Activated naive CD4-positive, alpha-beta T cell treated with anti-CD3 and anti-CD28 coated beads, Interleukin-2, amount 50 U/mL, for 24 hours (primary cell): ENCODE measurements around the gene FAM193A.
A peak's percentile ranks its signal among the peaks of the same experiment; 100 is the strongest.
"Not testable (repeated sequence)": the region's sequence is repeated elsewhere in the genome, so short reads cannot be mapped to it uniquely, and the experiment has no call there.

Source experiments
- H3K27ac Mint-ChIP-seq: one replicate; pipeline ENCODE4 v1.8.0; 2021; ENCODE audit warnings: mild to moderate bottlenecking, mixed read lengths
- H3K27me3 Mint-ChIP-seq: one replicate; pipeline ENCODE4 v1.8.0; 2021; ENCODE audit warnings: mixed read lengths
- H3K36me3 Mint-ChIP-seq: one replicate; pipeline ENCODE4 v1.8.0; 2021; ENCODE audit warnings: mixed read lengths
- H3K4me1 Mint-ChIP-seq: one replicate; pipeline ENCODE4 v1.8.0; 2021; ENCODE audit warnings: mixed read lengths
- H3K4me3 Mint-ChIP-seq: one replicate; pipeline ENCODE4 v1.8.0; 2021; ENCODE audit warnings: mild to moderate bottlenecking, mixed read lengths
- H3K9me3 Mint-ChIP-seq: one replicate; pipeline ENCODE4 v1.8.0; 2021; ENCODE audit warnings: mixed read lengths

The FAM193A gene

DNA sequence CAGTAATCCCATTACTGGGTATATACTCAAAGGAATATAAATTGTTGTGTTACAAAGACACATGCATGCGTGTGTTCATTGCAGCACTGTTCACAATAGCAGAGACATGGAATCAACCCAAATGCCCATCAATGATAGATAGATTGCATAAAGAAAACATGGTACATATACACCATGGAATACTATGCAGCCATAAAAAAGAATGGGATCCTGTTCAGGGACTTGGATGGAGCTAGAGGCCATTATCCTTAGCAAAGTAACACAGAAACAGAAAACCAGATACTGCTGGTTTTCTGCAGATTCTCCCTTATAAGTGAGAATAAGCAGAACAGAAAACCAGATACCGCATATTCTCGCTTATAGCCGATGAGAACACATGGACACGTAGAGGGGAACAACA is 43.5 kb downstream of the FAM193A start:
- Mint-ChIP-seq H3K9me3 (no peaks in the 10 kb centered on the region), H3K36me3 (peaks cover 9% of the 10 kb centered on the region), H3K4me3 (no peak overlapping the region), H3K27ac (no peak overlapping the region), H3K4me1 (peaks cover 44% of the 10 kb centered on the region), H3K27me3 (no peaks in the 10 kb centered on the region)

DNA sequence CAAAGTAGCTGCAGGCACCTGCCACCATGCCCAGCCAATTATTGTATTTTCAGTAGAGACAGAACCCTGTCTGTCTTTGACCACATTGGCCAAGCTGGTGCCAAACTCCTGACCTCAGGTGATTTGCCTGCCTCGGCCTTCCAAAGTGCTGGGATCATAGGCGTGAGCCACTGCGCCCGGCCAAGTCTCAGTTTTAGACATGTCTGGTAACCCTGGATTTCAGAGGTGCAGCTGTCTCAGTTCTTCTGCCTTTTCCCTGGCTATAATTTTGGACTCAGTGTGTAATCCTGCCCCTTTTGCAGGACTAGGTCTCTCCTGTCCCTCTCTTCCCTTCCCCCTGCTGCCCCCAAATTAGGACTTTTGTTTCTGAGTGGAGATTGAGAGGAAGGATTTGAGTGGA is 46.6 kb downstream of the FAM193A start:
- Mint-ChIP-seq H3K4me1 (peaks cover 60% of the 10 kb centered on the region), H3K9me3 (no peaks in the 10 kb centered on the region), H3K27ac (no peak overlapping the region), H3K36me3 (peaks cover 6% of the 10 kb centered on the region), H3K4me3 (no peak overlapping the region), H3K27me3 (no peaks in the 10 kb centered on the region)

DNA sequence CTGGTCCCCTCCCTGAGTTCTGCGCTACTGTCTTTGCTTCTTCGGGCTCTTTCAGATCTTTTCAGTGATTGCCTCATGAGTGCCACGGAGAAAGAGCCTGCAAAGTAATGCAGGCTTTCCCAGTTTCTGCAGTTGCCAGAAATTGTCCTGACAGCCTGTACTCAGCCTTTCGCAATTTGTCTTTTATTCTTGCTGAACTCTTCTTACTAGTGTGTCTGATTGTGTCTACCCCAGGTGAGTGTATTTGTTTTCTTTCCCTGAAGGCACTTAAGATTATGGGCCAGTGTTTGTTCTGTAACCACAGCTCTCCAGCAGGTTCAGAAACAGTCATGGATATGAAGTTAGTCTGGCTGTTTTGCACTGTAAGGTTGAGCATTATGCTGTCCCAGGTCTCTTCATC is 47.1 kb downstream of the FAM193A start:
- Mint-ChIP-seq H3K36me3 (peaks cover 6% of the 10 kb centered on the region), H3K4me1 (peaks cover 64% of the 10 kb centered on the region), H3K4me3 (no peak overlapping the region), H3K27me3 (no peaks in the 10 kb centered on the region), H3K27ac (no peak overlapping the region), H3K9me3 (no peaks in the 10 kb centered on the region)

DNA sequence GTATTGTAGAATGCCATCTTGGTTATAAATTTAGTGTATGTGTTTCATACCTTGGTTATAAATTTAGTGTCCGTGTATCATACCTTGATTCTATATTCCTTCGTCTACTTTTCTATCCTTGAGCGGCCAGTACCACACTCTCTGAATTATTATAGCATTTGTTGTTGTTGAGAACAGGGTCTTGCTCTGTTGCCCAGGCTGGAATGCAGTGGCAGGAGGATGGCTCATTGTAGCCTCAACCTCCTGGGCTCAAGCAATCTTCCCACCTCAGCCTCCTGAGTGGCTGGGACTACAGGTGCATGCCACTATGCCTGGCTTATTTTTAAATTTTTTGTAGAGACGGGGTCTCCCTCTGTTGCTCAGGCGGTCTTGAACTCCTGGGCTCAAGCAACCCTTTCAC is 50.1 kb downstream of the FAM193A start:
- H3K9me3 Mint-ChIP-seq: no peaks in the 10 kb centered on the region

DNA sequence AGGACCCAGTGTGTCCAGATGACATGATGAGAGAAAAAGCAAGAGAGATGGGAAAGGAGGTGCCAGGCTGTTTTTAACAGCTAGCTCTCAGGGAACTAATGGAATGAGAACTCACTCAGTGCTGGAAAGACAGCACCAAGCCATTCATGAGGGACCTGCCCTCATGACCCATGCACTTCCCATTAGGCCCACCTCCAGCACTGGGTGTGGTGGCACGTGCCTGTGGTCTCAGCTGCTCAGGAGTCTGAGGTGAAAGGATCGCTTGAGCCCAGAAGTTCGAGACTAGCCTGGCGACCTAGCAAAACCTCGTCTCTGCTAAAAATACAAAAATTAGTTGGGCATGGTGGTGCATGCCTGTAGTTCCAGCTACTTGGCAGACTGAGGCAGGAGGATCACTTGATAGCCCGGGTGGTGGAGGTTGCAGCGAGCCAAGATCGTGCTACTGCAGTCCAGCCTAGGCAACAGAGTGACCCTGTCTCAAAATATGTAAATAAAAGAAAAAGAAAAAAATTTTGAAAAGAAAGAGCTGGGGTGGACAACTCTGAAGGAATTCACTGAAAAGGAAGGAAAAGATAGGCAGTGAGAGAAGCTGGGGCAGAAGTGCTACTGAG is 50.9 kb downstream of the FAM193A start:
- Mint-ChIP-seq H3K36me3 (peaks cover 3% of the 10 kb centered on the region), H3K4me3 (no peak overlapping the region), H3K4me1 (peaks cover 78% of the 10 kb centered on the region), H3K27me3 (no peaks in the 10 kb centered on the region), H3K27ac (peak overlapping the region; percentile 11), H3K9me3 (no peaks in the 10 kb centered on the region)

More for the DNA sequence above, 50.1 kb downstream of the FAM193A start:
- Mint-ChIP-seq H3K36me3 (peaks cover 4% of the 10 kb centered on the region), H3K4me1 (peaks cover 82% of the 10 kb centered on the region), H3K27me3 (no peaks in the 10 kb centered on the region), H3K4me3 (no peak overlapping the region), H3K27ac (no peak overlapping the region)

DNA sequence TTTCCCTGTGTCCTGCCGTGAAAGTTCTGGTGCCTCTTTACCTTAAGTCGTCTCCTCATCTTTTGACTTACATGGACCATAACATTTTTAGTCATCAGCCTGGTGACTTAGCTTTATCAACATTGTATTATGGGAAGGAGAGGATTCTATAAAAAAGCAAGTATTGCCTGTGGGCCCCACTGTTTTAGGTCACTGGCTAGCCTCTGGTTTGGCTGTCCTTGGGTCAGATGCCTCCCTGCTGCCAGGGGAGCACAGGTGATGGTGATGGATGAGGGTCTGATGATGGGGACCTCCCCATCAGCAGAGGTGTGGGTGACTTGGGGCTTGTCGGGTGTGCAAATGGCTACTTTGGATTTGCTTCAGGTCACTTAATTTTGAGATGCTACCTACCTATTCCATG is 51.8 kb downstream of the FAM193A start:
- Mint-ChIP-seq H3K27me3 (no peaks in the 10 kb centered on the region), H3K36me3 (no peaks in the 10 kb centered on the region), H3K9me3 (no peaks in the 10 kb centered on the region), H3K27ac (peak overlapping the region; percentile 38), H3K4me1 (peaks cover 79% of the 10 kb centered on the region), H3K4me3 (no peak overlapping the region)

DNA sequence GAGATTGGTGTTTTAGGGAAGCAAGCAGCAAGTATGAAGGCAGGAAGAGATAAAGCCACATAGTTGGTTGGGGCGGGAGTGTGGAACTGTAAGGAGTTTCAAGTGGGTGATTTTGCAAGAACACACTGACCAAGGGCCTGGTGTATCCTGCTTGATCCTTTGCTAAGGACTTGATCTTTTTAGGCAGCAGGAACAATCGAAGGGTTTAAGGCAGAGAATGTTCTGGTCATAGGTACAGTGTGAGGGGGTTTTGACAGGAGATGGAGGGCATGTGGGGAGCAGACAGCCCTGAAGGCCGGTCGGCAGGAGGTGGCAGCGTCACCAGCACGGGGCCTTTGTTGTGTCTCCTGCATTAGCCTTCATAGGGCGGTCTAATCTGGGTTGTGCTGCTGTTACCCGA is 54.7 kb downstream of the FAM193A start:
- Mint-ChIP-seq H3K9me3 (no peaks in the 10 kb centered on the region), H3K36me3 (no peaks in the 10 kb centered on the region), H3K27ac (peak overlapping the region; percentile 71), H3K4me3 (peak overlapping the region; percentile 1), H3K4me1 (peaks cover 79% of the 10 kb centered on the region), H3K27me3 (no peaks in the 10 kb centered on the region)

DNA sequence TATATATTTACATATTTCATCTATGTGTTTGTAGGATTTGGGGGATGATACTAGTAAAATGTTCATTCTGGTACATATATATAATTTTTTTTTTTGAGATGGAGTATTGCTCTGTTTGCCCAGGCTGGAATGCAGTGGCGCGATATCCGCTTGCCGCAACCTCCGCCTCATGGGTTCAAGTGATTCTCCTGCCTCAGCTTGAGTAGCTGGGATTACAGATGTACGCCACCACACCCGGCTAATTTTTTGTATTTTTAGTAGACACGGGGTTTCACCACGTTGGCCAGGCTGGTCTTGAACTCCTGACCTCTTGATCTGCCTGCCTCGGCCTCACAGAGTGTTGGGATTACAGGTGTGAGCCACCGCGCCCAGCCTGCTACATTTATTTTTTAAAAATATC is 55.6 kb downstream of the FAM193A start:
- H3K27ac Mint-ChIP-seq, H3K27me3 Mint-ChIP-seq, H3K9me3 Mint-ChIP-seq, H3K36me3 Mint-ChIP-seq, H3K4me3 Mint-ChIP-seq: not testable (repeated sequence)
- H3K4me1 Mint-ChIP-seq: peaks cover 79% of the 10 kb centered on the region

DNA sequence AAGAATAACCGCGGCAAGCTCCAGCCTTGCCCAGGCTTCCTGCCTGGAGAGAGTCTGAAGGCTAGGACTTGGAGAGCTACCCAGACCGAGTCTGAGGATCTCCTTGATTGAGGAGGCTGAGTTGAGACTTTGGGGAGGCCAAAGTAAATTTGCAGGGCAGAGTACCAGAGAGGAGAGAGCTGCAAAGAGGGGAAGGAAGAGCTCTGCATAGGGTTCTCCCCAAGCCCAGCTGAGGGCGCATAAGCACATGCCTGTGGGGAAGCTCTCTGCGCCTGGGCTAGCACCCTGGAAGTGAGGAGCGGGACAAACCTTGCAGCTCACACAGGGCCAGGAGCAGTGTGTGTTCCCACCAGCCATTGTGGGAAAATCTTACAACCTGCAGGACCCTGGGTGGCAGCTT is 56.1 kb downstream of the FAM193A start:
- Mint-ChIP-seq H3K36me3 (peaks cover 2% of the 10 kb centered on the region), H3K4me1 (peaks cover 79% of the 10 kb centered on the region), H3K9me3 (no peaks in the 10 kb centered on the region), H3K27me3 (no peaks in the 10 kb centered on the region), H3K27ac (no peak overlapping the region), H3K4me3 (no peak overlapping the region)

DNA sequence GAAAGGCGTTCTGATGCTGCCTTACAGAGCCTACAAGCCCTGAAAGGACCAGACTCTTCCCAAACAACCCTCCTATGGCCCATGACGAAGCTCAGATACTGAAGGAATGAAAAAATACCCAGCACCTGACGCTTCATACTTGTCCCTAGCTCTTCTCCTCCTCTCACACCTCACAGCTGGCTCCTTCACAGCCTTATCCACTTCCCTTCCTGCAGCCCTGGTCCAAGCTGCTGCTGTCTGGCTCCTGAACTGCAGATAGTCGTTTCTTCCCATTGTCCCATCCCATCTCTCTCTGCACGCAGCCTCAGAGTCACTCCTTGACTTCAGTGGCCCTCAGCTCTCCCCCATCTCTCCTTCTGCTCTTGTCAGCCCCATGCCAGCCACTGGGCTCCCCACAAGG is 56.6 kb downstream of the FAM193A start:
- Mint-ChIP-seq H3K9me3 (no peaks in the 10 kb centered on the region), H3K4me3 (no peak overlapping the region), H3K27ac (no peak overlapping the region), H3K4me1 (peaks cover 79% of the 10 kb centered on the region), H3K36me3 (peaks cover 2% of the 10 kb centered on the region), H3K27me3 (no peaks in the 10 kb centered on the region)

DNA sequence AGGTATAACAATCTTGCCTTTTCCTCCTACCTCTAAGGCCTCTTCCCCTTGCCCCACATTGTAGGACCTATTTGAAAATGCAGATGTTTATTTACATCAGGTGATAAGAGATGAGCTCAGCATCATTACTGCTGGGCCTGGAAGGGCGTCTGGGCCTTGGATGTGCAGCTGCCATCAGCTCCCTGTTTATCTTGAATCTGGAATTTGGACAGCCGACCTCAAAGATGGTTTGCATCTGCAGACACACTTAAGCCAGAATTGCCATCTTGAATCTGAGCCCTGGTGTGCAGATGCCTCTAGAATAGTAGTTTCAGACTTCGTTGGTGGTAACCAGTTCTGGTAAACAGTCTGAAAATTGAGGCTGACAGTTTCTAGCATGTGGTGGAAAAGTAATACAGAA is 59.0 kb downstream of the FAM193A start:
- H3K27ac Mint-ChIP-seq: peak overlapping the region; percentile 30
- no peak overlapping the region for H3K4me3 Mint-ChIP-seq
- H3K9me3 Mint-ChIP-seq: no peaks in the 10 kb centered on the region
- H3K4me1 Mint-ChIP-seq: peaks cover 91% of the 10 kb centered on the region
- H3K27me3 Mint-ChIP-seq: no peaks in the 10 kb centered on the region
- peaks cover 8% of the 10 kb centered on the region for H3K36me3 Mint-ChIP-seq

DNA sequence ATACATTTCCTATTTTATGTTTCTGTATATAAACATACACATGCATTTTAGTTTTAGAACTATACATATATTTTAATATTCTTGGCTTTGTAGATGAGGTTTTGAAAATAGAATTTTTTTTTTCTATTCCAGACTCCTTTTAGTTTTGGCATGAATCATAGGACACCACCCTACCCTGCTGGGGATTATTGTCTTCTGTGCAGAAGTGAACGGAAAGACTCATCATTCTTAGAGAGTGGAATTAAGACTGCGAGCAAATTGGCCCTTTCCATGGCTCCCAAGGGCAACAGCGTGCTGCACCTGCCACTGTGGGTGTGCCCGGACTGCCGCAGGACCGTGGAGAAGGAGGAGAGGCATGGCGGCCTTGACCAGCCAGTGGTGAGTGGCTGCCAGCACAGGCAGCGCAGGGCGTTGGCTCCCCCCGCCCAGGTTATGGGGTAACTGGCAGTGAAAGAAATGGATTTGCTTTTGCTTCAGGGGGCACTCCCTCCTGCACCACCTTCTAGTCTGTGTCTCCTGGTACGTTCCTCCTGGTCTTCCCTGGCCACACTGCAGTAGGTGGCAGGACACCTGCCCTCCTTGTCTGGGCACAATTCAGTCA is 59.6 kb downstream of the FAM193A start:
- Mint-ChIP-seq H3K4me3 (no peak overlapping the region), H3K27ac (no peak overlapping the region), H3K4me1 (peaks cover 89% of the 10 kb centered on the region), H3K27me3 (no peaks in the 10 kb centered on the region), H3K36me3 (peaks cover 13% of the 10 kb centered on the region), H3K9me3 (no peaks in the 10 kb centered on the region)

DNA sequence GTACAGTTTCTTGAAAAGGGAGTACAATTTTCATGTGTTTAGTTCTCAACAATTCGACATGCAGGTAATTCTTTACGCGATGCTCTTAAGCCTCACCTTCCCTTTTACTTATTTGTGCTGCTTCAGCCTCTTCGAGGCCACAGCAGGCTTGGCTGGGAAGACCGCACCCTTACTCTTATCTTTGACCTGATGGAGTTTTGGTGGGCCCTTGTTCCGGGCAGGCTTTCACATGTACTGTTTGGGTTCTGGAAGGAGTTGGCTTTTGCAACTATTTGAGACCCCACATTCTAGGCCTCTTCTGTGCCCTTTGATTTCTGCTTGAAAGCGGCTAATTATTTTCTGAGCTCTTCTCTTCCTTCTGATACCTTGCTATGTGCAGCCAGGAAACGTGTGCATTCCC is 60.2 kb downstream of the FAM193A start:
- H3K27me3 Mint-ChIP-seq: no peaks in the 10 kb centered on the region
- peaks cover 83% of the 10 kb centered on the region for H3K4me1 Mint-ChIP-seq
- no peak overlapping the region for H3K4me3 Mint-ChIP-seq
- H3K9me3 Mint-ChIP-seq: no peaks in the 10 kb centered on the region
- H3K27ac Mint-ChIP-seq: no peak overlapping the region
- H3K36me3 Mint-ChIP-seq: peaks cover 13% of the 10 kb centered on the region

DNA sequence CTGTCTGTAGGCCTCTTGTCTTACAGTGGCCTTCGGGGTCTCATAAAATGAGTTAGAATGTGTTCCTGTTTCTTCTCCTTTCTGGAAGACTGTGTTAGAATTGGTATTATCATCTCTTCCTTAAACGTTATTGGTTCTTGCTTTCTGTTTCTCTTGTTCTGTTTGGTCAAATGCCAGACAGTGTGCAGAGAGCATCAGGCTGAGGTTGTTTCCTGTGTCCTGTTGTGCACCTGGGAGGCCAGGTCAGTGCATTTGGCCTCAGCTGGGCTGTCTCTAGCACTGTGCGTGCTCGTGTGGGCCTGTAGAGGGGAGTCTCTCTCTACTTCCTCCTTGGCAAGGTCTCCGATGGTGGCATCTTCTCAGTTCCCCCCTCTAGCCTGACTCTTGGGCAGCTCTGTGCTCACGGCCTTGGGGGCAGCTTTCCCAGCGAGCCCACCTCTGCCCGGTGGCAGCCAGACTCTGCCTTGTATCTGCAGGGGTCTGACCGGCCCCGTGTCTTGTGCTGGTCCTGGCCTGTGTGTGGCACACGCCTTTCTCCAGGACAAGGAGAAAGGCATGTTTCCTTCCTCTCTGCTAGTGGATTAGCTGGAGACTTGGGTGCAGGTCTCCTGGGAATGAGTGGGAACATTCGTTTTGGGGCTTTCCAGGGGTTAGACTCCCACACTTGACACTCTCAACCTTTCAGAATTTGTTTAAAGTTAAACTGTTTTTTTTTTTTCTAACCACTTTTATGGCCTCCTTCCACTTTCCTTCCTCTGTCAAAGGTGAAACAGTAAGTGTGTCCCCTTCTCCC is 62.3 kb downstream of the FAM193A start:
- Mint-ChIP-seq H3K4me3 (peak overlapping the region; percentile 74), H3K9me3 (no peaks in the 10 kb centered on the region), H3K27me3 (no peaks in the 10 kb centered on the region), H3K27ac (peak overlapping the region; percentile 94), H3K4me1 (peaks cover 66% of the 10 kb centered on the region), H3K36me3 (peaks cover 13% of the 10 kb centered on the region)

DNA sequence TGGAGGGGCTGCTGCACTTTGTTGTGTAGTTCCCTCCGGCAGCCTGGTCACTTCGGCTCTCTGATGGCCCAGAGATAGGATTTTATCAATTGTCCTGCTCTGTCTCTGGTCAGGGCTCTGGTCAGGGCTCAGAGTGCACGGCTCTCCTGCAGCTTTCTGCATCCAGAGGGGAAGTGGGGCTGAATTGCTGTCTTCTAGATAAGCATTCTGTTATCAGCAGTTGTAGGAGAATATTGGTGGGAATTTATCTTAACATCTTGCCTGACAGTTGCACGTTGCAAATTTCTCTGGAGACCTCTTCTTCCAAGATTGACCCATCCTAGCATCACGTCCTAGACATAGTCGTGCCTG is 62.8 kb downstream of the FAM193A start:
- Mint-ChIP-seq H3K27me3 (no peaks in the 10 kb centered on the region), H3K9me3 (no peaks in the 10 kb centered on the region), H3K27ac (peak overlapping the region; percentile 75), H3K4me3 (no peak overlapping the region), H3K4me1 (peaks cover 65% of the 10 kb centered on the region), H3K36me3 (peaks cover 14% of the 10 kb centered on the region)

DNA sequence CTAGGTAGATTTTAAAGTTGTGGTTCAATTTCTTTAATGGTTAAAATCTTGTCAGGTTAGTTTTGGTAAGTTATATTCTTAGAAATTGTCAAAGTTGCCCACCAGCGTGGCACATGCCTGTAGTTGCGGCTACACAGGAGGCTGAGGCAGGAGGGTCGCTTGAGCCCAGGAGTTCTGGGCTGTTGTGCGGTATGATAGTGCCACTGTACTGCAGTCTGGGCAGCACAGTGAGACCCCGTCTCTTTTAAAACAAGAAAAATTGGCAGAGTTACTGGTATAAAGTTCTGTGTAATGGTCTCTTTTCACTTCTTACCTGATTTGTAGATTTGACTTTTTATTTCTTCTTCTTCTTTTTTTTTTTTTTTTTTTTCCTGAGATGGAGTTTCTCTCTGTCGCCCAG is 64.4 kb downstream of the FAM193A start:
- peaks cover 20% of the 10 kb centered on the region for H3K36me3 Mint-ChIP-seq

More for the DNA sequence above, 64.4 kb downstream of the FAM193A start:
- Mint-ChIP-seq H3K9me3 (no peaks in the 10 kb centered on the region), H3K27me3 (no peaks in the 10 kb centered on the region), H3K27ac (peak overlapping the region; percentile 66), H3K4me1 (peaks cover 67% of the 10 kb centered on the region), H3K4me3 (no peak overlapping the region)
